ENCODE data around the gene NDFIP1.

GRCh38 chr5:142087920-142088679 lies 20.5 kb upstream of the NDFIP1 start:
- TF ChIP-seq POLR2A (IDR thresholded peaks at IDR 0.05; ENCODE audit: low read length) (no peak), GATA1 (IDR thresholded peaks at IDR 0.05; ENCODE audit: low read depth, low read length) (no peak)
